Esophagus squamous epithelium (tissue), 4 donors: ENCODE data around the gene ZNF32.

ENCODE experiments used
- POLR2A ChIP-seq, 4 donors: fragments of 450-650 bp; IDR thresholded peaks; one replicate each; pipeline ENCODE4 v1.6.1; 2017; ENCODE audit warnings: antibody characterized with exemption in 4 of 4, mild to moderate bottlenecking in 4 of 4, moderate library complexity in 3 of 4
- TF ChIP-seq, protein P1 (sequence below), 6 experiments: fragments of 450-650 bp in 4 of 6; fragments of 200-600 bp in 2 of 6; sonication (generic) in 2 of 6; IDR thresholded peaks; one replicate each; pipeline ENCODE4 v1.5.1; 2016 to 2019; ENCODE audit warnings: antibody characterized with exemption in 6 of 6, mild to moderate bottlenecking in 4 of 6, moderate library complexity in 4 of 6

DNA sequence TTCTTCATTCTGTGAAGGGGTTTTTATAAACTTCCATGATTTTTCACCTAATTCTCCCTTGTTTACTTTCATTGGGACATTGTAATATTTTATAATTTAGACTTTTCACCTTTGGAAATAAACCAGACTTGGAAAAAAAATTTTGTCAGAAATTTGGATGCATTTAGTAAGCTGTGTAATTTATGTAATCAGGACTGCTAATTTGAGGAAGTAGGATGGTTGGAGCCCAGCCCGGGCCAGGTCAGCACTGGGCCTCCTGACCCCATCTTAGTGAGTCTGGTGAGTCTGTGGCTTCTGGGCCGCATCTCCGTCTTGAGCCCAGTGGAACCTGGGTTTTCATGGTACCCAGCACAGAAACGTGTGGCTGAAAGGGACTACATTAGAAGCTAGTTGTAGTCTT is 27.6 kb upstream of the ZNF32 start:
- TF ChIP-seq, protein P1, sequence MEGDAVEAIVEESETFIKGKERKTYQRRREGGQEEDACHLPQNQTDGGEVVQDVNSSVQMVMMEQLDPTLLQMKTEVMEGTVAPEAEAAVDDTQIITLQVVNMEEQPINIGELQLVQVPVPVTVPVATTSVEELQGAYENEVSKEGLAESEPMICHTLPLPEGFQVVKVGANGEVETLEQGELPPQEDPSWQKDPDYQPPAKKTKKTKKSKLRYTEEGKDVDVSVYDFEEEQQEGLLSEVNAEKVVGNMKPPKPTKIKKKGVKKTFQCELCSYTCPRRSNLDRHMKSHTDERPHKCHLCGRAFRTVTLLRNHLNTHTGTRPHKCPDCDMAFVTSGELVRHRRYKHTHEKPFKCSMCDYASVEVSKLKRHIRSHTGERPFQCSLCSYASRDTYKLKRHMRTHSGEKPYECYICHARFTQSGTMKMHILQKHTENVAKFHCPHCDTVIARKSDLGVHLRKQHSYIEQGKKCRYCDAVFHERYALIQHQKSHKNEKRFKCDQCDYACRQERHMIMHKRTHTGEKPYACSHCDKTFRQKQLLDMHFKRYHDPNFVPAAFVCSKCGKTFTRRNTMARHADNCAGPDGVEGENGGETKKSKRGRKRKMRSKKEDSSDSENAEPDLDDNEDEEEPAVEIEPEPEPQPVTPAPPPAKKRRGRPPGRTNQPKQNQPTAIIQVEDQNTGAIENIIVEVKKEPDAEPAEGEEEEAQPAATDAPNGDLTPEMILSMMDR (IDR thresholded peaks at IDR 0.05) = no peak
- no peak for TF ChIP-seq POLR2A (IDR thresholded peaks at IDR 0.05)
